Fibroblast of skin of right quadriceps (primary cell): ENCODE measurements around the gene ZNF236.
"Not testable (repeated sequence)": the region's sequence is repeated elsewhere in the genome, so short reads cannot be mapped to it uniquely, and the experiment has no call there.

Experiments used
- DNase-seq: peaks from one replicate; pipeline ENCODE4 v3.0.0-alpha.2; 2013

Gene ZNF236

GRCh38 chr18:76953583-76954233 lies 131.4 kb downstream of the ZNF236 start:
- no peak for DNase-seq

DNA sequence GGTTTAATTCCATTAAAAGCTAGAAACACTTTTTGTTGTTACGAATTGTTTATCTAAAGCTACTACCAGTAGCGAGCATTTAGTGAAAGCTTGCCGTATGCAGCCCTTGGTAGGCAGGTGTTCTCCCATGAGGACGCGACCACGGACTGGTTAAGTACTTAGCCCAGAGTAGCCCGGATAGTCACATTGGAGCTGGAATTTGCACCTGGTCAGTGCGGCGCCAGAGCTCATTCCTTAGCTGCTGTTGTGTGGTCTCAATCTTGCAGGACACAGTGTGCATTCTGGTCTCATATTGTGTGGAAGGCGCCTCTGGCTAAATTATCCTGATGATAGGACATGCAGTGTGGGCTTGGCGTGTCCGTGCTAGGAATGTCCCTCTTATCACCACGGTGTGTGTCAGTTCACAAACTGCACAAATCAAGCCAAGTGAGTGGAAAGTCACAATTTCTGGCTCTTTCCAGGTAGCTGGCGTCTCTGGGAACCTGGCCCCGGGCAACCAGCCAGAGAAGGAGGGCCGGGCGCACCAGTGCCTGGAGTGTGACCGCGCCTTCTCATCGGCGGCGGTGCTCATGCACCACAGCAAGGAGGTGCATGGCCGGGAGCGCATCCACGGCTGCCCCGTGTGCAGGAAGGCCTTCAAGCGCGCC lies 133.3 kb downstream of the ZNF236 start:
- DNase-seq: no peak

DNA sequence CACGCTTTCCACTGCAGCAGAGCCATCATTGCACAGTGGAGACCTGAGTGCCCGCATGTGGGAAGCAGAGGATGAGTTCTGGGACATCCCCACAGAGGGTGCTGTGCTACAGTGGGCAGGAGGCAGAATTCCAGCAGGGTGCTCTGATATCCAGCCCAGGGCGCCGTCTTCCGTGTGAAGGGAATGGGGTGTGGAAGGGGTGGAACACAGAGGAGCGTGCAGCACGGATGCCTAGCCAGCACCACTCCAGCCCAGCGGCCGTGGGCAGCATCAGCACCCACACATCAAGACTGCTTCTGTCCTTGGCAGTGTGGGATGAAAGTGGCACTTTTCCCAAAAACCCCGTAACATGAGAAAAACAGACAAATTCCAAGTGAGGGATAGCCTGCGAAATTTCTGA lies 134.3 kb downstream of the ZNF236 start:
- no peak for DNase-seq

GRCh38 chr18:76957384-76958355 lies 135.3 kb downstream of the ZNF236 start:
- DNase-seq: no peak

GRCh38 chr18:76958692-76959341 lies 136.5 kb downstream of the ZNF236 start:
- DNase-seq: no peak

DNA sequence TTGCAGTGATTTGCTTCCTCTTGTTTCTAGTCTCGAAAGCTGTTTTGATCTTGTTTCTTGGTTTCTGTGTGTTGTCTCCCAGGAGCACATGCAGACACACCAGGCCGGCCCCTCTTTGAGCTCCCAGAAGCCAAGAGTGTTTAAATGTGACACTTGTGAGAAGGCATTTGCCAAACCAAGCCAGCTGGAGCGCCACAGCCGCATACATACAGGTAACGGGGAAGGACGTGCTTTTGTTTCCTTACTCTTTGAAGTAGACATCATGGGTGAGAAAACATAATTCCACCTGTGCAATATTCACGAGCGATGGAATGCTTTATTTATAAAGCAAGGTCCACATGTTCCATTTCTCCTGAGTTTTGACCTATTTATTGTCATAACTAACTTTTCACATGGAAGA lies 137.2 kb downstream of the ZNF236 start:
- no peak for DNase-seq

GRCh38 chr18:76960528-76961035 lies 138.2 kb downstream of the ZNF236 start:
- no peak for DNase-seq

GRCh38 chr18:76962851-76963250 lies 140.5 kb downstream of the ZNF236 start:
- DNase-seq: no peak

DNA sequence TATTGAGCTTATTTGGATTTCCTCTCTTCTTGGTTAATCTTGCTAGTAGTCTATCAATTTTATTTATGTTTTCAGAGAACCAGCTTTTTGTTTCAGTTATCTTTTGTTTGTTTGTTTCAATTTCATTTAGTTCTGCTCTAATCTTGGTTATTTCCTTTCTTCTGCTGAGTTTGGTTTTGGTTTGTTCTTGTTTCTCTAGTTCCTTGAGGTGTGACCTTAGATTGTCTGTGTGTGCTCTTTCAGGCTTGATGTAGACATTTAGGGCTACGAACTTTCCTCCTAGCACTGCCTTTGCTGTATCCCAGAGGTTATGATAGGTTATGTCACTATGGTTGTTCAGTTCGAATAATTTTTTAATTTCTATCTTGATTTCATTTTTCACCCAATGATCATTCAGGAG lies 141.6 kb downstream of the ZNF236 start:
- DNase-seq: no peak

DNA sequence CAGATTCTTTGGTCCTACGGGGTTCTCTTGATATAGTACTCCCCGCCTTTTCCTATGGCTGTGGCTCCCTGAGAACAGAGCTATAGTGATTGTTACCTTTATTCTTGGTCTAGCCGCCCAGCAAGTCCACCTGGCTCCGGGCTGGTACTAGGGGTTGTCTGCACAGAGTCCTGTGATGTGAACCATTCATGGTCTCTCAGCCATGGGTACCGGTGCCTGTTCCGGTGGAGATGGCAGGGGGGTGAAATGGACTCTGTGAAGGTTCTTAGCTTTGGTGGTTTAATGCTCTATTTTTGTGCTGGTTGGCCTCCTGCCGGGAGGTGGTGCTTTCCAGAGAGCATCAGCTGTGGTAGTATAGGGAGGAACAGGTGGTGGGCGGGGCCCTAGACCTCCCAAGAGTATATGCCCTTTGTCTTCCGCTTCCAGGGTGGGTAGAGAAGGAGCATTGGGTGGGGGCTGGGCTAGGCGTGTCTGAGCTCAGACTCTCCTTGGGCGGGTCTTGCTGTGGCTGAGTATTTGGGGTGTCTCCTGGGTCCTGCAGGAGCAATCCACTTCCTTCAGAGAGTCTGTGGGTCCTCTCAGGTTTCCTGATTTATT lies 143.3 kb downstream of the ZNF236 start:
- DNase-seq: not testable (repeated sequence)

DNA sequence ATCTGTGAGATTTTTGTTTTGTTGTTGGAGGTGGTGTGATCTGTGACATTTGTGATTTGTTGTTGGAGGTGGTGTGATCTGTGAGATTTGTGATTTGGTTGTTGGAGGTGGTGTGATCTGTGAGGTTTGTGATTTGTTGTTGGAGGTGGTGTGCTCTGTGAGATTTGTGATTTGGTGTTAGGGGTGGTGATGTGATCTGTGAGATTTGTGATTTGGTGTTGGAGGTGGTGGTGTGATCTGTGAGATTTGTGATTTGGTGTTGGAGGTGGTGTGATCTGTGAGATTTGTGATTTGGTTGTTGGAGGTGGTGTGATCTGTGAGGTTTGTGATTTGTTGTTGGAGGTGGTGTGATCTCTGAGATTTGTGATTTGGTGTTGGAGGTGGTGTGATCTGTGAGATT lies 144.9 kb downstream of the ZNF236 start:
- not testable (repeated sequence) for DNase-seq

DNA sequence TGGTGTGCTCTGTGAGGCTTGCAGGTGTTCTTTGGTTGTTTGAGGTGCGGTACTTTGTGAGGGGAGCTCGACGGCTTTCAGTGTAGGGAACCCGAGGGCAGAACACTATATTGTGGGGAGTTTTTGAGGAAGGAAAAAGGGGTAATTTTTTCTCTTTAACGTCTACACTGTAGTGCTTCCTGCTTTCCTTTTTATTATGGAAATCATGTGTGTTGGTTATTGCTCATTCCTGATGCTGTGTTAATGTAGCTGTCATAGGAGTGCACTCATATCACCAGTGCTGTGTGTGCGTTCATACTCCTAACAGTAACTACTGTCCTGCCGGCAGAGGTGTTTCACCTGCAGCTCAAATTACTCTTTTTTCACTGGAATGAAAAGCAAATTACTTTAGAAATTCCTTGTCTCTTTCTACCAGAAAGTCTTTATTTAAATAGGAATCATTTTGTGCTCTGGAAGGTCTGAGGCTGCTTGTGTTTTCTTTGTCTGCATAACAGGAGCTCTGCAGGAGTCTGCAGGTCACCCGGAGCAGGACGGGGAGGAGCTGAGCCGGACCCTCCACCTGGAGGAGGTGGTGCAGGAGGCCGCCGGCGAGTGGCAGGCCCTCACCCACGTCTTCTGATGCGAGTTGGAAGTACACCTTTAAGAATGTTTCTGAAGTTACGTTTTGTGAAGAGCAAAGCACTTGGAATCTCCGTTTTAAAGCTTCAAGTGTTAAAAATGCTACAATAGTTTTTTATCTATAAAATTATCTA lies 145.5 kb downstream of the ZNF236 start:
- no peak for DNase-seq

GRCh38 chr18:76970770-76971559 lies 148.6 kb downstream of the ZNF236 start:
- no peak for DNase-seq

- no peak for DNase-seq
Observed at GRCh38 chr18:76972241-76972640, 149.9 kb downstream of the ZNF236 start.

- no peak for DNase-seq
Observed at GRCh38 chr18:76972846-76973519, 150.6 kb downstream of the ZNF236 start.

GRCh38 chr18:76973520-76974266 lies 151.3 kb downstream of the ZNF236 start:
- no peak for DNase-seq

DNA sequence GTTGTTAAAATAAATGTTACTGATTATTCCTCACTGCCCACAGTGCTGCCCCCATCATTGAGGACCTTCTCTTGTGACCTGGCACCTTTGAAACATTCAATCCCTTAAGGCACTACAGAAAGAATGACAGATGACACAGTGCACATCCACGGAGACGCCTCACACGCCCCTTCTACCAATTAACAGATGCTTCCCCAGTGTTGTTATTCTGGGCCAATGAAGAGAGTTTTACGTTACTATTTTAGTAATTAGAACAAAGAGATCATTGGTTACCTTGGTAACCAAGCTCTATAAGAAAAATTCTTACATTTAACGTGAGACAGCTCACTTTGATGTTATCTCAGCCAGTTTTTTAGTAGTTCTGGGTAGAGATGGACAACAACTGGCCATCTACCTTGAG lies 152.0 kb downstream of the ZNF236 start:
- no peak for DNase-seq

- no peak for DNase-seq
Observed at GRCh38 chr18:76975577-76976110, 153.3 kb downstream of the ZNF236 start.

- DNase-seq: no peak
Observed at GRCh38 chr18:76977108-76977621, 154.8 kb downstream of the ZNF236 start.
